ENCODE data around the gene CYP1A2.

- TF ChIP-seq CTCF (IDR thresholded peaks at IDR 0.05) (no peak), ZFX (IDR thresholded peaks at IDR 0.05; ENCODE audit: borderline replicate concordance) (no peak)
Observed at GRCh38 chr15:74794248-74794969, 45.8 kb downstream of the CYP1A2 start.
